Trophoblast cell (in vitro differentiated cells and primary cell): ENCODE measurements around the gene ESYT1.

Experiments
- DNase-seq, 2 donors: peaks; one replicate each; pipeline ENCODE4 v3.0.0-alpha.2; 2016
- H2AFZ ChIP-seq: 2 replicates; pipeline ENCODE4 v1.6.1; 2013; ENCODE audit warnings: low read length, moderate library complexity, mild to moderate bottlenecking; ENCODE audit not compliant: insufficient read depth, poor library complexity
- H2AK5ac ChIP-seq: 2 replicates; pipeline ENCODE4 v1.6.1; 2013; ENCODE audit warnings: mild to moderate bottlenecking, low read length
- H2BK120ac ChIP-seq: 2 replicates; pipeline ENCODE4 v1.6.1; 2013; ENCODE audit warnings: low read length, mild to moderate bottlenecking, moderate library complexity; ENCODE audit not compliant: insufficient read depth, poor library complexity
- H2BK12ac ChIP-seq: 2 replicates; pipeline ENCODE4 v1.6.1; 2013; ENCODE audit warnings: mild to moderate bottlenecking, low read length, moderate library complexity
- H2BK5ac ChIP-seq: 2 replicates; pipeline ENCODE4 v1.6.1; 2013; ENCODE audit warnings: low read length, low read depth, moderate library complexity, mild to moderate bottlenecking; ENCODE audit not compliant: poor library complexity
- H3K14ac ChIP-seq: 2 replicates; pipeline ENCODE4 v1.6.1; 2013; ENCODE audit warnings: mild to moderate bottlenecking, low read length
- H3K18ac ChIP-seq: 2 replicates; pipeline ENCODE4 v1.6.1; 2013; ENCODE audit warnings: mild to moderate bottlenecking, low read length
- H3K23ac ChIP-seq: 2 replicates; pipeline ENCODE4 v1.6.1; 2013; ENCODE audit warnings: low read length
- H3K27ac ChIP-seq: 2 replicates; pipeline ENCODE4 v1.5.1; 2013; ENCODE audit warnings: low read depth, mild to moderate bottlenecking, inconsistent platforms, low read length, moderate library complexity
- H3K27me3 ChIP-seq: 2 replicates; pipeline ENCODE4 v1.6.1; 2013; ENCODE audit warnings: inconsistent platforms, mild to moderate bottlenecking, low read length, moderate library complexity; ENCODE audit not compliant: insufficient read depth
- H3K36me3 ChIP-seq, 2 experiments: 1 replicate in 1 of 2; 2 replicates in 1 of 2; pipeline ENCODE4 v1.6.1; 2013; ENCODE audit warnings: low read length in 2 of 2, mild to moderate bottlenecking in 2 of 2, moderate library complexity in 1 of 2; ENCODE audit not compliant: insufficient read depth in 2 of 2, control insufficient read depth in 1 of 2
- H3K4ac ChIP-seq: 2 replicates; pipeline ENCODE4 v1.6.1; 2013; ENCODE audit warnings: low read depth, mild to moderate bottlenecking, low read length, moderate library complexity
- H3K4me1 ChIP-seq, 2 experiments: 1 replicate in 1 of 2; 2 replicates in 1 of 2; pipeline ENCODE4 v1.6.1; 2013; ENCODE audit warnings: low read length in 2 of 2, mild to moderate bottlenecking in 2 of 2, moderate library complexity in 1 of 2; ENCODE audit not compliant: insufficient read depth in 2 of 2, control insufficient read depth in 1 of 2
- H3K4me2 ChIP-seq: 2 replicates; pipeline ENCODE4 v1.6.1; 2013; ENCODE audit warnings: inconsistent platforms, mild to moderate bottlenecking, low read length, moderate library complexity
- H3K4me3 ChIP-seq: 2 replicates; pipeline ENCODE4 v1.5.1; 2013; ENCODE audit warnings: mild to moderate bottlenecking, low read depth, low read length, inconsistent platforms
- H3K79me1 ChIP-seq: one replicate; pipeline ENCODE4 v1.6.1; 2013; ENCODE audit warnings: low read length
- H3K79me2 ChIP-seq: 2 replicates; pipeline ENCODE4 v1.6.1; 2013; ENCODE audit warnings: low read length, mild to moderate bottlenecking; ENCODE audit not compliant: control insufficient read depth, insufficient read depth, poor library complexity
- H3K9ac ChIP-seq: 2 replicates; pipeline ENCODE4 v1.6.1; 2013; ENCODE audit warnings: mild to moderate bottlenecking, low read length
- H3K9me3 ChIP-seq: 2 replicates; pipeline ENCODE4 v1.6.1; 2013; ENCODE audit warnings: low read depth, mild to moderate bottlenecking, control low read depth, inconsistent platforms, low read length; ENCODE audit not compliant: insufficient read depth
- H4K12ac ChIP-seq: 2 replicates; pipeline ENCODE4 v1.6.1; 2013; ENCODE audit warnings: low read depth, mild to moderate bottlenecking, low read length, moderate library complexity
- H4K8ac ChIP-seq: 2 replicates; pipeline ENCODE4 v1.6.1; 2013; ENCODE audit warnings: low read depth, mild to moderate bottlenecking, low read length, moderate library complexity
- H4K91ac ChIP-seq: one replicate; pipeline ENCODE4 v1.6.1; 2013; ENCODE audit warnings: low read depth, mild to moderate bottlenecking, low read length, moderate library complexity
- WGBS: extraction: QIAGEN DNeasy Blood & Tissue Kit; methylation state at CpG from one replicate; pipeline ENCODE4 v1.1.7; 2013; ENCODE audit warnings: missing lambda C conversion rate; ENCODE audit not compliant: insufficient read length, insufficient coverage; ENCODE audit errors: extremely low coverage; 5-methylcytosine and 5-hydroxymethylcytosine counted together

The ESYT1 gene

GRCh38 chr12:56158029-56158925, 30.2 kb downstream of the ESYT1 start, which contains the start of gene MYL6:
Gene MYL6, plus strand, starts transcription at chr12:56158359. Its CDS starts 43 bp downstream, at chr12:56158402.
- H2BK120ac ChIP-seq: peak within 1 kb of the TSS; percentile 92
- peaks cover 25 to 27% of the 10 kb centered on the region in 2 experiments for H3K4me1 ChIP-seq
- H3K4ac ChIP-seq: peak within 1 kb of the TSS; percentile 100
- peaks cover 40 to 53% of the 10 kb centered on the region in 2 experiments for H3K36me3 ChIP-seq
- peaks cover 15% of the 10 kb centered on the region for H3K79me1 ChIP-seq
- peak within 1 kb of the TSS; percentile 99 for H3K14ac ChIP-seq
- peak within 1 kb of the TSS; percentile 83 for H3K4me2 ChIP-seq
- H3K27ac ChIP-seq: peak within 1 kb of the TSS; percentile 72
- H3K9me3 ChIP-seq: peaks cover 4% of the 10 kb centered on the region
- peak within 1 kb of the TSS; percentile 98 for H4K91ac ChIP-seq
- peak within 1 kb of the TSS; percentile 95 for H4K8ac ChIP-seq
- peaks cover 19% of the 10 kb centered on the region for H3K79me2 ChIP-seq
- WGBS: no CpG with 5 or more reads among the region's 30 CpGs
- H3K18ac ChIP-seq: peak within 1 kb of the TSS; percentile 98
- peak within 1 kb of the TSS; percentile 100 for H2AK5ac ChIP-seq
- no peak within 1 kb of the TSS for H3K23ac ChIP-seq
- H2AFZ ChIP-seq: peak within 1 kb of the TSS; percentile 32
- peak within 1 kb of the TSS; percentile 95 for H4K12ac ChIP-seq
- no peak within 1 kb of the TSS for H2BK12ac ChIP-seq
- peak; percentile 97 to 99 for DNase-seq
- peak within 1 kb of the TSS; percentile 100 for H3K9ac ChIP-seq
- peak within 1 kb of the TSS; percentile 96 for H3K4me3 ChIP-seq
- peak within 1 kb of the TSS; percentile 97 for H2BK5ac ChIP-seq
- H3K27me3 ChIP-seq: no peaks in the 10 kb centered on the region

- Histone ChIP-seq H3K36me3 (peaks cover 46 to 60% of the 10 kb centered on the region in 2 experiments), H2AK5ac (peak overlapping the region; percentile 60), H2BK5ac (peak overlapping the region; percentile 97), H4K8ac (peak overlapping the region; percentile 95), H3K27ac (peak overlapping the region; percentile 72), H4K91ac (peak overlapping the region; percentile 21), H3K9ac (peak overlapping the region; percentile 100), H2AFZ (no peak overlapping the region), H3K79me2 (peaks cover 19% of the 10 kb centered on the region), H3K79me1 (peaks cover 15% of the 10 kb centered on the region), H3K9me3 (peaks cover 4% of the 10 kb centered on the region), H3K4me3 (peak overlapping the region; percentile 96), H3K4me1 (peaks cover 24 to 25% of the 10 kb centered on the region in 2 experiments), H3K4me2 (peak overlapping the region; percentile 83), H2BK120ac (peak overlapping the region; percentile 92), H2BK12ac (no peak overlapping the region), H3K23ac (no peak overlapping the region), H4K12ac (peak overlapping the region; percentile 58), H3K4ac (peak overlapping the region; percentile 100), H3K14ac (peak overlapping the region; percentile 99), H3K18ac (no peak overlapping the region), H3K27me3 (no peaks in the 10 kb centered on the region)
- WGBS: no CpG with 5 or more reads among the region's 6 CpGs
- DNase-seq: peak; percentile 57 to 63
Measured at GRCh38 chr12:56158926-56159461, 30.9 kb downstream of the ESYT1 start.

GRCh38 chr12:56159482-56160192, 31.6 kb downstream of the ESYT1 start:
- Histone ChIP-seq H3K4me2 (peak overlapping the region; percentile 83), H3K36me3 (peaks cover 52 to 61% of the 10 kb centered on the region in 2 experiments), H3K23ac (no peak overlapping the region), H3K9ac (peak overlapping the region; percentile 79), H3K4ac (peak overlapping the region; percentile 100), H3K18ac (no peak overlapping the region), H2BK12ac (no peak overlapping the region), H3K27me3 (no peaks in the 10 kb centered on the region), H2AFZ (no peak overlapping the region), H4K91ac (peak overlapping the region; percentile 22), H2AK5ac (peak overlapping the region; percentile 15), H3K27ac (peak overlapping the region; percentile 72), H3K14ac (peak overlapping the region; percentile 15), H3K4me1 (peaks cover 23 to 24% of the 10 kb centered on the region in 2 experiments), H3K9me3 (peaks cover 4% of the 10 kb centered on the region), H4K8ac (no peak overlapping the region), H3K79me2 (peaks cover 19% of the 10 kb centered on the region), H3K79me1 (peaks cover 15% of the 10 kb centered on the region), H2BK120ac (no peak overlapping the region), H3K4me3 (peak overlapping the region; percentile 96), H2BK5ac (no peak overlapping the region), H4K12ac (peak overlapping the region; percentile 41)
- no peak for DNase-seq
- WGBS: no CpG with 5 or more reads among the region's 8 CpGs

GRCh38 chr12:56160193-56160763, 32.2 kb downstream of the ESYT1 start:
- no peak overlapping the region for H2BK5ac ChIP-seq
- H3K4me1 ChIP-seq: peaks cover 23 to 24% of the 10 kb centered on the region in 2 experiments
- DNase-seq: peak; percentile 40 to 62
- no peak overlapping the region for H2AK5ac ChIP-seq
- H3K27ac ChIP-seq: peak overlapping the region; percentile 18
- no peak overlapping the region for H4K8ac ChIP-seq
- peak overlapping the region; percentile 50 for H3K4me3 ChIP-seq
- H3K23ac ChIP-seq: no peak overlapping the region
- peak overlapping the region; percentile 83 for H3K4me2 ChIP-seq
- H3K27me3 ChIP-seq: no peaks in the 10 kb centered on the region
- H4K12ac ChIP-seq: no peak overlapping the region
- no CpG with 5 or more reads among the region's 7 CpGs for WGBS
- H3K14ac ChIP-seq: no peak overlapping the region
- peaks cover 19% of the 10 kb centered on the region for H3K79me2 ChIP-seq
- peaks cover 4% of the 10 kb centered on the region for H3K9me3 ChIP-seq
- peaks cover 15% of the 10 kb centered on the region for H3K79me1 ChIP-seq
- no peak overlapping the region for H2BK120ac ChIP-seq
- H2BK12ac ChIP-seq: no peak overlapping the region
- H3K36me3 ChIP-seq: peaks cover 52 to 61% of the 10 kb centered on the region in 2 experiments
- H3K18ac ChIP-seq: no peak overlapping the region
- H3K9ac ChIP-seq: peak overlapping the region; percentile 79
- no peak overlapping the region for H4K91ac ChIP-seq
- H2AFZ ChIP-seq: no peak overlapping the region
- H3K4ac ChIP-seq: peak overlapping the region; percentile 9
